Activated naive CD8-positive, alpha-beta T cell treated with anti-CD3 and anti-CD28 coated beads, Interleukin-2, amount 10 ng/mL, durations not matched to agents 7 days and 5 days (primary cell): ENCODE measurements around the gene CDH13. TPM values are rescaled to one million over a fixed set of nuclear protein-coding genes. Genes with fewer than 3 reads are reported as not detected.

Experiments used
- ATAC-seq: fragments of 150-1000 bp; cut with Tn5 transposase; one replicate; pipeline ENCODE4 v1.10.0; 2021; ENCODE audit warnings: low read depth, moderate library complexity
- POLR2A ChIA-PET: fragments of 350-600 bp; sonication (Branson Sonifier 250); formaldehyde crosslinking; loops from one replicate; lab custom pipeline; 2021; ENCODE audit warnings: antibody characterized with exemption; lab: Charles Lee
- DNase-seq: peaks from one replicate; pipeline ENCODE4 v3.0.0; 2021
- H3K27ac Mint-ChIP-seq: one replicate; pipeline ENCODE4 v1.8.0; 2022; ENCODE audit warnings: mild to moderate bottlenecking, mixed read lengths
- H3K27me3 Mint-ChIP-seq: one replicate; pipeline ENCODE4 v1.8.0; 2022; ENCODE audit warnings: mild to moderate bottlenecking, moderate library complexity, mixed read lengths
- H3K36me3 Mint-ChIP-seq: one replicate; pipeline ENCODE4 v1.8.0; 2021; ENCODE audit warnings: mild to moderate bottlenecking, mixed read lengths
- H3K4me1 Mint-ChIP-seq: one replicate; pipeline ENCODE4 v1.8.0; 2021; ENCODE audit warnings: mixed read lengths
- H3K4me3 Mint-ChIP-seq: one replicate; pipeline ENCODE4 v1.8.0; 2022; ENCODE audit warnings: mild to moderate bottlenecking, moderate library complexity, mixed read lengths
- H3K9me3 Mint-ChIP-seq: one replicate; pipeline ENCODE4 v1.8.0; 2021; ENCODE audit warnings: mixed read lengths
- total RNA-seq, 2 experiments: library from RNA; stranded (reverse); gene quantifications; one replicate each; pipeline ENCODE4 v1.2.3, GENCODE V29; 2021

The CDH13 gene
- total RNA-seq, 2 experiments from 2014 or later, result not detected

- no peaks in the 10 kb centered on the region for H3K4me1 Mint-ChIP-seq
- DNase-seq, result no peak
- ATAC-seq, result no peak
- POLR2A ChIA-PET, result no interaction called here
- peaks cover 11% of the 10 kb centered on the region for H3K9me3 Mint-ChIP-seq
- no peak overlapping the region for H3K27ac Mint-ChIP-seq
- no peaks in the 10 kb centered on the region for H3K36me3 Mint-ChIP-seq
- H3K27me3 Mint-ChIP-seq, result no peaks in the 10 kb centered on the region
- H3K4me3 Mint-ChIP-seq, result no peak overlapping the region
Measured at GRCh38 chr16:83095941-83096692, 469.3 kb downstream of the CDH13 start.

GRCh38 chr16:83098536-83098935 lies 471.8 kb downstream of the CDH13 start:
- peaks cover 11% of the 10 kb centered on the region for H3K9me3 Mint-ChIP-seq
- H3K4me3 Mint-ChIP-seq, result no peak overlapping the region
- no peaks in the 10 kb centered on the region for H3K27me3 Mint-ChIP-seq
- no peak overlapping the region for H3K27ac Mint-ChIP-seq
- DNase-seq, result no peak
- POLR2A ChIA-PET, result no interaction called here
- H3K36me3 Mint-ChIP-seq, result no peaks in the 10 kb centered on the region
- H3K4me1 Mint-ChIP-seq, result no peaks in the 10 kb centered on the region
- ATAC-seq, result no peak

- no peak for DNase-seq
- no peak overlapping the region for H3K4me3 Mint-ChIP-seq
- POLR2A ChIA-PET, result no interaction called here
- H3K9me3 Mint-ChIP-seq, result peaks cover 9% of the 10 kb centered on the region
- ATAC-seq, result no peak
- H3K27ac Mint-ChIP-seq, result no peak overlapping the region
- no peaks in the 10 kb centered on the region for H3K27me3 Mint-ChIP-seq
- no peaks in the 10 kb centered on the region for H3K36me3 Mint-ChIP-seq
- no peaks in the 10 kb centered on the region for H3K4me1 Mint-ChIP-seq
Measured at GRCh38 chr16:83100679-83101078, 473.9 kb downstream of the CDH13 start.

- ATAC-seq, result no peak
Measured at GRCh38 chr16:83102336-83102735, 475.6 kb downstream of the CDH13 start.

DNA sequence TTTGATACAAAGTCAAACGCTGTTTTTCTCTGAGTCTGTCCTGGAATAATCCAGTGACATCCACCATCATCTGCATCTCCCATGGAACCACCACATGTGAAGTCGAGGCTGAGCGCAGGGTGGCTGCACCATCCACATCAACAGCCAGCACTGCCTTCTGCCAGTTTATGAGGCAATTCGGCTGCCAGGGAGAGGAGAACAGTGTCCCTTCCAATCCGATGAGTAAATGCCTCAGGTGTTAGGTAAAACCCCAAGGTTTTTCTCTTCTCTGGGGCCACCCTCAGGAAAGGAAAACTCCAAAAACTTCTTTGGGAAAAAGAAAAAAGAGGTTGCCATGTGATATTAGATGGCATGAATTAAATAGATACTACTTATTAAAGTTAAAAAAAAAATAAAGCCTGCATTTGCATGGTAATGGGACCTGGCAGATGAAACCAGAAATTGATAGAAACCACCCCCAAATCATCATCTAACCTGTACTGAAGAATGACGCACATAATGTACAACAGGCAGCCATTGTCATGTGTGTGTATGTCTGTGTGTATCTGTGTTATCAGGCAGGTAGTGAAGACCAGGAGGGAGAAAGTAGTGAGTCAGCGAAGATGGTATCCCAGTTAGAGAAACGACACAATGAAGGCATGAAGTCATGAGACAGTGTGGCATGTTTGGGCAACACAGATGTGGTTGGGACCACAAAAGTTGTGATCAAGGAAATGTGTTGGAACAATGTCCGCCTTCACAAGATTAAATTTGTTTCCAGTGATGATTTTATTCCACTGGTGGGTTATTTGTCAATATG lies 478.7 kb downstream of the CDH13 start:
- peaks cover 2% of the 10 kb centered on the region for H3K9me3 Mint-ChIP-seq
- no peak overlapping the region for H3K4me3 Mint-ChIP-seq
- no peak overlapping the region for H3K27ac Mint-ChIP-seq
- no peaks in the 10 kb centered on the region for H3K4me1 Mint-ChIP-seq
- H3K36me3 Mint-ChIP-seq, result no peaks in the 10 kb centered on the region
- no peak for ATAC-seq
- no peak for DNase-seq
- POLR2A ChIA-PET, result no interaction called here
- no peaks in the 10 kb centered on the region for H3K27me3 Mint-ChIP-seq

More at GRCh38 chr16:83102336-83102735, 475.6 kb downstream of the CDH13 start:
- H3K4me3 Mint-ChIP-seq, result no peak overlapping the region
- DNase-seq, result no peak
- H3K27me3 Mint-ChIP-seq, result no peaks in the 10 kb centered on the region
- no peak overlapping the region for H3K27ac Mint-ChIP-seq
- H3K4me1 Mint-ChIP-seq, result no peaks in the 10 kb centered on the region
- H3K36me3 Mint-ChIP-seq, result no peaks in the 10 kb centered on the region
- POLR2A ChIA-PET, result no interaction called here
- H3K9me3 Mint-ChIP-seq, result peaks cover 9% of the 10 kb centered on the region

GRCh38 chr16:83109490-83110125 lies 482.8 kb downstream of the CDH13 start:
- Mint-ChIP-seq H3K4me1 (no peaks in the 10 kb centered on the region), H3K4me3 (no peak overlapping the region), H3K36me3 (no peaks in the 10 kb centered on the region), H3K9me3 (peaks cover 2% of the 10 kb centered on the region), H3K27ac (no peak overlapping the region), H3K27me3 (peaks cover 2% of the 10 kb centered on the region)
- DNase-seq, result no peak
- no peak for ATAC-seq
- POLR2A ChIA-PET, result no interaction called here

DNA sequence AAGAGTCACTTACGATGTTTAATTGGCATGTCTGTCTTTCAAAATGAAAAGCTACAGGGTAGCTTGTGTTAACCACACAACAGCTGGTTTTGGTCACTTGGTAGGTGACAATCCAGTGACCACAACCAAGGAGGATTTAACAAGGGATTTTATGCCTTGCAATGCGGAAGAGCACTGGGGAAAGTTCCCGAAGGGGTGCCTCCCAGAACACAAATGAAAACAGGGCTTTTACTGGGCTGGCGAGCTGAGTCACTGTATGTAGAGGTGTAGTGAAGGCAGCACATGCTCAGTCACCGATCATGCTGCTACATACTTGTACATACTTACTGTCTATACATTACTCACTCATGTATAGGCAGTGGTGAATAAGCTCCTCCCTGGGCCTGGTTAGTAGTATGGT lies 483.5 kb downstream of the CDH13 start:
- ATAC-seq (no peak), DNase-seq (no peak)
- POLR2A ChIA-PET, result no interaction called here
- Mint-ChIP-seq H3K9me3 (peaks cover 2% of the 10 kb centered on the region), H3K4me1 (no peaks in the 10 kb centered on the region), H3K27me3 (peaks cover 2% of the 10 kb centered on the region), H3K36me3 (no peaks in the 10 kb centered on the region), H3K27ac (no peak overlapping the region), H3K4me3 (no peak overlapping the region)

DNA sequence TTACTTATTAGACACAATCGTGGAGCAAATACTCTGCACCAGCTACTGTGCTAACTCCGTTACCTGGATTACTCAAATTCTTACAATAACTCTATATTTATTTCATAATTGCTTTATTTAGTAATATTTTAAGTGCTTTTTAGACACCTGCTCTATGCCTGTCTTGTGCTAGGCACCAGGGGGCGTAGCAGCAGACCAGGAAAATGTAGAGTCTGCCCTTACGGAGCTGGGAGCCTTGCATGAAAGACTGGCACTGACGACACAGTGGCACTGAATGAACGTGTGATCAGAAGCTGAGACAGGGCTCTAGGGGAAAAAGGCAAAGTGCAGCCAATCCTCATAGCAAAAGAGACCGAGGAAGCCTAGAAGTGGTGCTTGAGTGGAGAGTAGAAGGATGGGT lies 486.5 kb downstream of the CDH13 start:
- no peak for DNase-seq
- no peak overlapping the region for H3K27ac Mint-ChIP-seq
- peaks cover 2% of the 10 kb centered on the region for H3K27me3 Mint-ChIP-seq
- no peaks in the 10 kb centered on the region for H3K4me1 Mint-ChIP-seq
- no peak overlapping the region for H3K4me3 Mint-ChIP-seq
- H3K9me3 Mint-ChIP-seq, result peaks cover 2% of the 10 kb centered on the region
- no peaks in the 10 kb centered on the region for H3K36me3 Mint-ChIP-seq
- POLR2A ChIA-PET, result no interaction called here
- no peak for ATAC-seq

DNA sequence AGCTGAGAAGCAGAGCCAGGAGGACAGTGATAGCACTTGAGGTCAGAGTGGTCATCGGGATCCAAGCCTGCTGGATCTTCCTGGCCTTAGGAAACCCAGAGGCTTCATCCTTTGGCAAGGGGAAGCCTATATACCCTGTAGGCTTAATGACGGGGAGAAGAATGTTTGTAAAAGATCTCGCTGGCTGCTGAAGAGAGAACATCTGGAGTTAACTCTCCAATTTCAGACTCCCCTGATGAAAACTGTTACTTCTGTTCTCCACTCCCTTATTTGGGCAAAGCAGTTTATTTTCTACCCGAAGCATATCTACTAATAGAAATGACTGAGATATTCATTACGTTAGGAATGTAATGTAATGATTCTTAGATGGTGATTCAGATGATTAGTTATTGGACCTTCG lies 487.0 kb downstream of the CDH13 start:
- no peak overlapping the region for H3K27ac Mint-ChIP-seq
- DNase-seq, result no peak
- no peak for ATAC-seq
- H3K4me1 Mint-ChIP-seq, result no peaks in the 10 kb centered on the region
- peaks cover 2% of the 10 kb centered on the region for H3K27me3 Mint-ChIP-seq
- H3K9me3 Mint-ChIP-seq, result peaks cover 2% of the 10 kb centered on the region
- no peak overlapping the region for H3K4me3 Mint-ChIP-seq
- POLR2A ChIA-PET, result no interaction called here
- H3K36me3 Mint-ChIP-seq, result no peaks in the 10 kb centered on the region

DNA sequence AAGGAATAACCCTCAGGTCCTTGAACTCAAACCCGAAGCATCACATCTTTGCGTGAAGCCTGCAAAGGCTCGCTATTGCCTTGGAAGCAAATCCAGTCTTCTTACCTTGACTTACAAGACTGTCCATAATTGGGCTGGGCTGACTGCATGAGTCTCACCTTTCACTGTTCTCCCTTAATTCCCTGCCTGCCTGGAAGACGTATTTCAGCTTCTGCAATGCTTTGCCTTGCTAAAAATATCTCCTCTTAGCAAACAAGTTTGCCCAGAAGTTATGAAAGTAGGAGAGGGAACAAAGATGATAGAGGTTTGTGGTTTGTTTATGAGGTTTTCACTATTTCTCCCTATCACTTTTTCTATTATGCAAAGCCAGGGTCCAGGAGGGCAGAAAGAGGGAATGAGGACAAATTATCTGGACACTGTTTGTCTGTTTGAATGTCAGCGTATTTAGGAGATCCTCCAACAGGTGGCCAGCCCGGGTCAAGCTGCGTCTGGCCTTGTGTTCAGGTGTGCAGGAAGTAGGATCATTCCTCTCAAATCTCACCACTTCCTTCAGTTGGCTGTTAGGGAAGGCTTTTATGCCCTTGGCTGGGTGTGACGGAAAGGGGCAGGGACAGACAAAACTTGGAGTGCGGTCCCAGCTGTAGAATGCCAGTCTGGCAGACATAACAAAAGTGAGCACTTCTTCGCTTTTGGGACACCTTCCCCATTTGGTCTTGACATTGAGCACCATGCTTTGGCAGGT lies 488.9 kb downstream of the CDH13 start:
- H3K4me1 Mint-ChIP-seq, result no peaks in the 10 kb centered on the region
- peaks cover 2% of the 10 kb centered on the region for H3K27me3 Mint-ChIP-seq
- H3K27ac Mint-ChIP-seq, result no peak overlapping the region
- H3K4me3 Mint-ChIP-seq, result no peak overlapping the region
- POLR2A ChIA-PET, result no interaction called here
- DNase-seq (no peak), ATAC-seq (no peak)
- no peaks in the 10 kb centered on the region for H3K9me3 Mint-ChIP-seq
- no peaks in the 10 kb centered on the region for H3K36me3 Mint-ChIP-seq

- Mint-ChIP-seq H3K27me3 (peaks cover 2% of the 10 kb centered on the region), H3K4me1 (no peaks in the 10 kb centered on the region), H3K27ac (no peak overlapping the region), H3K4me3 (no peak overlapping the region), H3K36me3 (no peaks in the 10 kb centered on the region), H3K9me3 (no peaks in the 10 kb centered on the region)
- POLR2A ChIA-PET, result no interaction called here
- no peak for ATAC-seq
- no peak for DNase-seq
Measured at GRCh38 chr16:83116274-83116892, 489.6 kb downstream of the CDH13 start.

GRCh38 chr16:83117810-83118209 lies 491.0 kb downstream of the CDH13 start:
- POLR2A ChIA-PET, result no interaction called here
- H3K27me3 Mint-ChIP-seq, result peaks cover 2% of the 10 kb centered on the region
- DNase-seq (no peak), ATAC-seq (no peak)
- peaks cover under 1% of the 10 kb centered on the region for H3K9me3 Mint-ChIP-seq
- no peaks in the 10 kb centered on the region for H3K36me3 Mint-ChIP-seq
- H3K4me1 Mint-ChIP-seq, result no peaks in the 10 kb centered on the region
- H3K27ac Mint-ChIP-seq, result no peak overlapping the region
- H3K4me3 Mint-ChIP-seq, result no peak overlapping the region

DNA sequence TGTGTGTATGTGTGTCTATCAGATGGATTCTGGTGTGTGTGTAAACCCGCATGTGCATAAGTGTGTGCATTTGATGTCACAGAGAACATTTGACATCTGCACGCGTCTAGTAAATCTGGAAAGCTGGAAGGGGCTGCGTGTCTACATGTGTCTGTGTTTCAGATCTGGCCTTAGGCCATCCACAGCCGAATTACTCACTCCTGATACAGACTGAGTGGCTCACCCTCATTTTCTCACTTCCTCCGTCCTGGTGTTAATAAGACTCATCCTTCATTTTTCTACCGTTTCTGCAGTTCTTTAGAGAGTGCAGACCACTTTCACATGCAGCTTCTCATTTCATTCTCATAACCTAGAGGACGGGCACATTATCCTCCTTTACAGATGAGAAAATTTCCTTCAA lies 491.6 kb downstream of the CDH13 start:
- no peak overlapping the region for H3K4me3 Mint-ChIP-seq
- peaks cover 2% of the 10 kb centered on the region for H3K27me3 Mint-ChIP-seq
- ATAC-seq (no peak), DNase-seq (no peak)
- POLR2A ChIA-PET, result no interaction called here
- H3K9me3 Mint-ChIP-seq, result peaks cover 1% of the 10 kb centered on the region
- H3K4me1 Mint-ChIP-seq, result no peaks in the 10 kb centered on the region
- no peaks in the 10 kb centered on the region for H3K36me3 Mint-ChIP-seq
- H3K27ac Mint-ChIP-seq, result no peak overlapping the region
